G401 (cell line): Measurements from ENCODE around the gene GPATCH8. TPM values are rescaled to one million over a fixed set of nuclear protein-coding genes. Genes with fewer than 3 reads are reported as not detected.
"Not testable (repeated sequence)": the region's sequence is repeated elsewhere in the genome, so short reads cannot be mapped to it uniquely, and the experiment has no call there.

Source experiments
- DNase-seq: peaks from one replicate; pipeline ENCODE4 v3.0.0-alpha.2; 2015; ENCODE audit warnings: low spot score
- in situ Hi-C: cut with HindIII; loops from 2 replicates; pipeline ENCODE4 v1.10.0; 2016; ENCODE audit warnings: low sequenced_read_pairs, mixed read lengths
- total RNA-seq: library from RNA; depleted of rRNA; stranded (reverse); fragments of >200 nt; shearing (Covaris generic); gene quantifications from 2 replicates; pipeline ENCODE4 v1.2.3, GENCODE V29; 2014; rRNA removed

The GPATCH8 gene
- total RNA-seq: 16.8 and 19.1 TPM in 2 replicates

- DNase-seq: peak; percentile 88
- in situ Hi-C loops: no loop called here
Measured at GRCh38 chr17:44503147-44504029, at the start of gene GPATCH8. TSS of gene GPATCH8 (minus strand) at chr17:44503406. CDS start at chr17:44503370, 36 bp downstream.

GRCh38 chr17:44552361-44552760 is 49.2 kb upstream of the GPATCH8 start:
- no peak for DNase-seq
- in situ Hi-C loops: no loop called here

GRCh38 chr17:44549686-44550085 is 46.5 kb upstream of the GPATCH8 start:
- in situ Hi-C loops: no loop called here
- no peak for DNase-seq

DNA sequence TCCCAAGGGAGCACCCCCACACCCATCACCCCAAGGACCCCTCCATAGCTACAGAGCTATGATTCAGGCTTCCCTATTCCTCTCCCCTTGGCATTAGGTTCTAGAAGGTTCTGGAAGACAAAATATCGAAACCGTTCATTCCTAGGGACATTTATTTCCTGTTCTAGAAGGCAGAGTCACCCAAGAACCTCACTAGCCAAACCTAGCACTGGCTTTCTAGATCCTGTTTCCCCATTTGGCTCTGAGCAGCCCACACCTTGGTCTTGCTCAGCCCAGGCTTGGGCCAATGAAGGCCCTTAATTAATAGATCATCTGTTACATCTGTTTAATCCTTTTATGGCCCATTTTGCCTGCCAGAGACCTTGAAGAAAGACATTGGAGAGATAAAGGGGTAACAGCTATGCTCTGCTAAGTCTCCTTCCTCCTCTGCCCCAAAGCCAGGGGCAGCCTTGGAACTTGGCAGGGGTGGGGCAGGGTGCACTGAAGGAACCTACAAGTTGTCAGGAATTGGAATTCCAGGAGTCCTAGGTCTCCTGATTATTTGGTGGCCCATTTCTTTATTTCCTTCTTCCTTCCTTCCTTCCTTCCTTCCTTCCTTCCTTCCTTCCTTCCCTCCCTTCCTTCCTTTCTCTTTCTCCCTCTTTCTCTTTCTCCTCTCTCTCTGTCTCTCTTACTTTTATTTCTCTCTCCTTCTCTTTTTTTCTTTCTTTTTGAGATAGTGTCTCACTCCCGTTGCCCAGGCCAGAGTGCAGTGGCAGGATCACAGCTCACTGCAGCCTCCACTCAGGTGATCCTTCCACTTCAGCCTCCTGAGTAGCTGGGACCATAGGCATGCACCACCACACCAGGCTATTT is 45.4 kb upstream of the GPATCH8 start:
- in situ Hi-C loops: no loop called here
- DNase-seq: no peak

DNA sequence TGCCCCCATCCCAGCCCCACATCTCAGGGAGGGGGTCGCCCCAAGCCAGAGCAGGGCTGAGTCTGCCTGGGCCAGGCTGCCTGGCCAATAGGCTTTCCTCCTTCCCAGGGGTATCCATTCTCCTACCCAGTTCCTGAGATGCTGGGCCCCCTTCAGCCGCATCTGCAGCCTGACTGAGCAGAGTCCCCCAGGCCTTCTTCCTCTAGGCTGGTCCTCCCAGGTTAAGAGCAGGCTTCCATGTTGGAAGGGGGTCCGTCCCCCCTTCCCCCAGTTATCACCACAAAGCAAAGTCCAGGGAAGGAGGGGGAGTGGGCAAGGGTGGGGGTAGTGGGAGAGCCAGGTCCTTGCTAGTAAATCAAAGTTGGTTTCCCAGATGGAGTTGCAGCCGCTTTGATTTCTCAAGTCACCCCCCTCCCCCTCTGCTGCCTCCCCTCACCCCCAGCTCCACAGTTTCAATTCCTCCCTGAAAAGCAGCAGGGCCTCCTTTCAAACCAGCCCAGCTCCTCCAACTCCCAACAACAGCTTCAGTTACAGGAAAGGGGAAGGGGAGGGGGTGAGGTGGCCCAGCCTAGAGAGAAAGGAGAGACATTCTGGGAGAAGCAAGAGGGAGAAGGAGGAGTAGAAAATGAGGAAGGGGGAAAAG is 44.5 kb upstream of the GPATCH8 start:
- DNase-seq: no peak

DNA sequence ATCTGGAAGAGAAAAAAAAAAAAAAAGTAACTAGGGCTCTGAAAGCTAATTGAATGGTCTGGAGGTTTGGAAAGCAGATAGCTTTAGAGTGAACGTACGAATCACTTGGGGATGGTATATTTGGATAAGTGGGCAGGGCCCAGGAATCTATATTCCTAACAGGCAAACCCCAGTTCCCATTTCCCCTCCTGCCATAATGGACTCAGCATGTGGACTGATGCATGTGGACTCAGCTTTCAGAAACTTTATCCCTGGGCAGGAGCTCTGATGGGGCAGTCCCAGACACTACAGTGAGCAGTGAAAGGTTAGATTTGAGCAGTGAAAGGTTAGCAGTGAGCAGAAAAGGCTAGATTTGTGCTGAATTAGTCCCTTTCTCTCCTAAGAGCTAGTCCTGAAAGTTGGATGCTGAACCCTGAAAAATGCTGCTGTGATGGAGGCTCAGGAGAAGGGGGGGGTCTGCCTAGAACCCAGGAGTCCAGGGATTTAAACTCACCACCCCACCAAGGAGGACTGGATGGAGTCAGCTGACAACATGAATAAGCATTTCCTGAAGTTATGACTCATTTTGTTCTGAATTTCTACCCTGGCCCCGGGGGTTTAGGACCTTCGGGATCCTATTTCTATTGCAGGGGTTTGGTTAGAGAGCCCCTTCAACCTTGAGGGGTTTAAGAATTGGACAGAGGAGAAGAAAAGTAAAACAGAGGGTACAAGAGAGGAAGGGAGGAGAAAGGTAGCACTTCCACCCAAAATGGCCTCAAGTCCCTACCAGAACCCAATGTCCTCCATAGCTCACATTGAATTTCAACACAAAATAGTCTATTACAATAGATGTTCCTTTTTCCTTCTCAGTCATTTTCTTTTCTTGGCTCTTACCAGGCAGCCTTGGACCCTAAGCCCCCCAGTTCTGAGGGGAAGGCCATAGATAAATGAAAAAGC is 43.7 kb upstream of the GPATCH8 start:
- no peak for DNase-seq
- in situ Hi-C loops: no loop called here

More for the DNA sequence above, 44.5 kb upstream of the GPATCH8 start:
- in situ Hi-C loops: no loop called here

DNA sequence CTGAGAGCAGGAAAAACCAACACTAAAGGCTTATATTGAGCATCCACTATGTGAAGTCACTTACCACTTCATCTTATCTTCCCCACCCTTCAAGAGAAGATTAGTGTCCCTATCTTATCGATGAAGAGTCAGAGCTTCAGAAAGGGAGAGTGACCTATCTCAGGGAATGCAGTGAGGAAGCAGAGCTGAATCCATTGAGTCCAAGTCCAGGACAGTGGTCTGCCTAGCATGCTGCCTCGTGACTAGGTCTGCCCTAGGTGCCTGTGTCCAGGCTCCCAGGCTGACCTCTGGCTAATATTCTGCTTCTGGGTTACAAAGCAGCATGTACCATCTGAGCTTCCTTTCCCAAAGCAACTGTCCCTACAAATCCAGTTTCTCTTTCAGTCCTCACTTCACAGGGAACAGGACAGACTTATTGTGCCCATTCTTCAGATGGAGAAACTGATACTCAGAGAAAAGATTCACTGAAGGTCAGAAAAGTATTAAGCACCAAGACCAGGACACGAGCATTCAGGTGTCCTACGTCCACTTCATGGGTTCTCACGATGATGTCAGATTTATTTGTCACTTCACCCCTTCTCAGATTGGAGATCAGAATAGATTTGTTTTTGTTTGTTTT is 40.8 kb upstream of the GPATCH8 start:
- in situ Hi-C loops: no loop called here
- no peak for DNase-seq

DNA sequence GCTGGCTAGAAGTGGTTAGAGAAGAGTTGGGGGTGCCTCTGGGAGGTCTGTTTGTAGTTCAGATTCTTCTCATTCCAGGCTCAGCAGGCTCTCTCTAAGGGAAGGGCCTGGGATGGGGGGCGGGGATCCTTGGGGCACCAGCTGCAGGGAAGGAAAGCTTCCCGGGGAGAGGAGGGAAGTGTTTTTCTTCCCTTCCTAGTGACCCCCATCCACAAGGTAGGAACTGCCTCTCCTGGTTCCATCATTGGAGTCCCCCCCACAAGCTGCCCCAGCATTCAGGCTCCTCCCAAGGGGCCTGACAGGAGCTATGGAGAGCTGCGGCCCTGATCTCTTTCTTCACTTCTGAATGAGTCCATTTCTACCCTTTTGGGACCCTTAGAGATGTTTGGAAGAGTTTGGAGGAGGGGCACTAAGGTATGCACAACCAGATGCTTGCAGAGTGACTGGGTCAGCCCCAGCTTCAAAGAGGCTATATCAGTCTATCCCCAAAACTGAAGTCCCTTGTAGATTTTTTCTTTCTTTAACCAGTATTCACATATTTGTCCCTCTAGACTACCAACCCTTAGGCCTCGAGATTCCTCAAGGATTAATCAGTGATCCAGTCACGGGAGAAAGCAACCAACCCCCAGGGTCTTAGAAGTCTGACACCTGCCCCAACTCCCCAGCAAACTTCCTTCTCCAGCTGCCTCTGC is 40.2 kb upstream of the GPATCH8 start:
- peak; percentile 71 for DNase-seq
- in situ Hi-C loops: no loop called here

GRCh38 chr17:44541884-44542581 is 38.8 kb upstream of the GPATCH8 start:
- in situ Hi-C loops: no loop called here
- no peak for DNase-seq

GRCh38 chr17:44540246-44541084 is 37.3 kb upstream of the GPATCH8 start:
- in situ Hi-C loops: no loop called here

GRCh38 chr17:44539673-44540072 is 36.5 kb upstream of the GPATCH8 start:
- DNase-seq: no peak
- in situ Hi-C loops: no loop called here

More at GRCh38 chr17:44540246-44541084, 37.3 kb upstream of the GPATCH8 start:
- no peak for DNase-seq

- DNase-seq, in situ Hi-C loops: not testable (repeated sequence)
Measured at GRCh38 chr17:44537922-44538321, 34.7 kb upstream of the GPATCH8 start.

GRCh38 chr17:44536090-44536953 is 33.1 kb upstream of the GPATCH8 start:
- in situ Hi-C loops: no loop called here
- peak; percentile 45 for DNase-seq

- in situ Hi-C loops: no loop called here
- DNase-seq: peak; percentile 66
Measured at GRCh38 chr17:44533533-44534246, 30.5 kb upstream of the GPATCH8 start.
